Ammon's horn (tissue), 1 donor: ENCODE measurements around the gene NFIC.

Source experiments
- DNase-seq: peaks from one replicate; pipeline ENCODE4 v3.0.0-alpha.2; 2016; ENCODE audit warnings: low spot score

NFIC gene

DNA sequence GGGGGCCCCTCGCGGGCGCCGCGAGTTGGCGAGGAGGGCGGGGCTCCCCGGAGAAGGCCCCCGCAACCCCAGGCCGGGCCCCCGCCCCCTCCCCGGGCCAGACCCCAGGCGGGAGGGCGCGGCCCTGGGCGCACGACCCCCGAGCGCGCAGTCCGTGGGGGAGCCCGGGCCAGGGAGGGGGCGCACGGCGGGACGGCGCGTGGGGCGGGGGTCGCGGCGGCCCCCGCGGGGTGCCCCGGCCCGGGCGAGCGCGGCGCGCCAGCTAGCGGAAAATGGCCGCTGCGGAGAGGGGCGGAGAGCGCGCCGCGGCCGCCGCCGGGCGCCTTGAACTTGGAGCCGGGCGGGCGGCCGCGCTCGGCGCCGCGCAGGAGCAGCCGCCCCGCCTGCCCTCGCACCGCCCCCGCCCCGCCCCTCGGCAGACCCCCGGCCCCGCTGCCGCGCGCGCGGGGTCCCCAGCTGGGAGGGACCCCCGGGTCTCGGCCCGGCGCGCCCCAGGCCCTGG lies 6.4 kb upstream of the NFIC start:
- DNase-seq: no peak

DNA sequence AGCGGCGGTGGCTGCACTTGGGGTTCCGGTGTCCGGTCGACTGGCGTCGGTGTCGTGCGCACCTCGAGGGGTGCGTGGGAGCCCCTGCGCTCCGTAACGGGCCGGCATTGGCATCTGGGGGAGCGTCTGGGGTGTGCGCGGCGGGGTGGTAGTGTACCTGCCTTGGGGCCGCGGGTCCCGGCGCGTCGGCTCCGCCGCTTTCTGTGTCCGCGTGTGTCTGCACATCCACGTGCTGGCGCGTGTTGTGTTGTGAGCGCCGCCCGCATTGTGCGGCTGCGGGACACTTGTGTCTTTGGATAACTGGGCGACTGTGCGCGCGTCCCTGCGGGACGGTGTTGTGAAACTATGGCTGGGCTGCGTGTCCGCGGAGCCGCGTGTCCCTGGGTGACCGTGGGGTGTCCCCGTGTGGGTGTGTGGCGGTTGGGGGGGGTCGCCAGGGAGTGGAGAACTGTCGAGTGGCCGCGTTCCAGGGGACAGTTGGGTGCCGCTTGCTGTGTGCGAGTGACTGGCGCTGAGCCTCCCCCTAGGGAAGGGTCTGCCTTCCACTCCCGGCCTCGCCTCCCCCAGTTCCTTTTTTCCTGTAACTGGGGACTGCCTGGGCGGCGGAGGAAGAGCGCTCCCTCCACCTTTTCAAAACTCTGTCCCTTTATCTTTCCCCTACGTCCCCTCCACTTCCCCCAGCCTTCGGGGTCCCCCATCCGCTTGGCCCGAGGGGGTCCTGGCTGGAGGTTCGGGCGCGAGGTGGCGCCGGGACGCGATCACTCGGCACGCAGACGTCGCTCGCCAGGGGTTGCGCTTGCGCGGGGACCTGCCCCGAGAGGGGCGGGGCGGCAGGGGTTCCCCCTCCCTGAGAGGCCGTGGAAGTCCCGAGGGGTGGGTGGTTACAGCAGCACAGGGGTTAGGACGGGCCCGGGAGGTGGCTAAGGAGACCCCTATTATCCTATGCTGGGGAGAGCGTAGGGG lies 5.7 kb upstream of the NFIC start:
- DNase-seq: peak; percentile 81

DNA sequence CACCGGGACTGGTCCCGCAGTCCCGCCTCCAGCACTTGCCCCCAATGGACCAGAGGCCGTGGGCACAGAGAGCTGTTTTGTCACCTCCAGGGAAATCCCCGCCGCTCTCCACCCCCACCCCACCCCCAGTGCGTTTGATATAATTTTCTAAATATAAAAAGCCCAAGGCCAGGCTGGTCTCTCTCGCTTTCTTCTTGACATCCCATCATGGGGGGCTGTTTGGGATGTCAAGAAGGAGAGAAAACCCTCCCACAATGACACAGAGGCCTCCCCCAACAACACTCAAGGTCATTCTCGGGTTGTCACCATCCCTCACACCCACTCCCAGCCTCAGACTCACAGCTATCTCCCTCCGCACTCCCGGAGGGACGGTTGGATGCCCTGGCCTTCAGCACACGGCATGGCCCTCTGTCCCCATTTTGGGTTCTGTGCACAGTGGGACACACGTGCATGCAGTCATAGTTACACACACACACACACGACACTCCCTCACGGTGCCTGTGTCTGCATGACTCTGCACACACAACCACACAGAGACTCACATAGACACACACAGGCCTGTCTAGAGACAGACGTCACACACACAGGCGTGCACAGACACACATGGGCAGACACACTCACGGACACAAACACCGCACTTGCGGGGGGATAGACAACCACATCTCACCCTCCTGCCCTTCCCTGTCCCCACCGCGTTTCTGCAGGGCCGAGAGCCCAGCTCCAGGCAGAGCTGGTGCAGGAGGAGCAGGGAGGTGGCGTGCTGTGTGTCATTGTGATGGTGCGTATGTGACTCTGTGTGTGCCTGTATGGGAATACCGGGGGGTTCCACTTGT lies 4.8 kb upstream of the NFIC start:
- no peak for DNase-seq

DNA sequence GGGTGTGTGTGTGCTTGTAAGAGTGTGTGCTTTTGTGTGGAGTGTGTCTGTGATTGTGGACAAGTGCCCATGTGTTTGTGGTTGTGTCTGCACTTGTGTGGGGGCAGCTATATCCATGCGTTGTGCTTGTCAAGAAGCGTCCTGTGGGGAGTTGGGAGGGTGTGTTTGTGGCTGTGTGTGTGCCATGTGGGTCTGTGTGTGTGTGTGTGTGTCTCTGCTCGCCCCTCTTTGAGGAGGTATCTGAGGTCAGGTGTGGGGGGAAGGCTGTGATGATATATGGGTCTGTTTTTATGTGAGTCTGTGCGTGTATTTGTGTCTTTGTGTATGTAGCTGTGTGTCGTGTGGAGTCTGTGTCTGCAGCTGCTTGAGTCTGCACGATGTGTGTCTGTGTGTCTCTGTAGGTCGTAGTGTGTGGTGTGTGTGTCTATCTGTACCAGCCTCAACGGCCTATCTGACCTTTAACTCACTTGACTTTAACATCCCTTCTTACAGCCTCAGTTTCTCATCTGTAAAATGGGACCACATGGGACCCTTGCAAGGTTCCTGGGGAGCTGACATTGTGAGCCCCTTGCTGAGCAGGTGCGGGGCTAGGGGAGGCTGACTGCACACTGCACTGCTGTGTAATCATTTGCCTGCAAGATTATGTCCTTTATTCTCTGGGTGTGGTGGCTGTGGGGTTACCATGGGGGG lies 4.0 kb upstream of the NFIC start:
- DNase-seq: no peak

DNA sequence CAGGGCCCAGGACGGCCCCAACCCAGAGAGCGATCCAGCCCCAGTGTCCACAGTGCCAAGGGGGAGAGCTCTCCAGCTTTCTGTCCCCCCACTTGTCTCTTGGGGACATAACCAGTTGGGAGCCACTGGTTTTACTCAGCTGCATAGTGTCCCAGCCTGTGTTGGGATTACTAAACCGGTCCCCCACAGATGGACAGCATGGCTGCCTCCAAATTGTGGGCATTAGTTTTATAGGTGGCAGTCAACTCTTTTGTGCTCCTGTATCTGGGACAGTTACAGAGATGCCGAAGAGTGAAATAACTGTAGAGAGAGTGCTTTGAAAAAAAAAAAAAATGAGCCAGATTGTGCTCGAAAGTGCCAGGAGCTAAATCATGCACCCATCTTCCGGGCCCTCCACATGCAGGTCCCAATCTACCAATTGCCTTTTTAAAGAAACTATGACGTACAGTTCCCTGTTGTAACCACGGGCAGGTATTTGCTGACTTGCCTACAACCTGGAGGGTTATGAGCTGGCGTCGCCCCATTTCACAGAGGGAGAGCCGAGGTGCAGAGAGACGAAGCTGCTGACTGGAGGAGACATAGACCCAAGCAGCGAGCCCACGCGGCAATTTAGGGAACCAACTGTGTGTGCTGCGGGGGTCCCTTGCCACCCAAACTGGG lies 2.4 kb upstream of the NFIC start:
- DNase-seq: no peak

DNA sequence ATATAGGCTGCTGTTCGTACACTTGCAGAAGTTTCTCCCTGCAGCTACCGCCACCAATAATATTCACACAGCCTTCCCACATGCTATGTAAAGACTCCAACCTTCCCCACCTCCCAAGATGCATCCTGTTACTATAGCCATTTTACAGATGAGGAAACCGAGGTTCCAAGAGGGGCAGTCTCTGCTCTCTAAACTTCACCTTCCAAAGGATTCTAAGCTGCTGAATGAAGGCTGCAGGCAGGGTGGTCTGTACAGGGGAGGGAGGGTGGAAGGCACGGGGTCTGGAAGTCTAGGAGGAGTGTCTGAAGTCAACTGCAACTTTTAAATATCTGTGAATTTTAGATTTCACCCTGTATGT lies 1.9 kb upstream of the NFIC start:
- DNase-seq: no peak

DNA sequence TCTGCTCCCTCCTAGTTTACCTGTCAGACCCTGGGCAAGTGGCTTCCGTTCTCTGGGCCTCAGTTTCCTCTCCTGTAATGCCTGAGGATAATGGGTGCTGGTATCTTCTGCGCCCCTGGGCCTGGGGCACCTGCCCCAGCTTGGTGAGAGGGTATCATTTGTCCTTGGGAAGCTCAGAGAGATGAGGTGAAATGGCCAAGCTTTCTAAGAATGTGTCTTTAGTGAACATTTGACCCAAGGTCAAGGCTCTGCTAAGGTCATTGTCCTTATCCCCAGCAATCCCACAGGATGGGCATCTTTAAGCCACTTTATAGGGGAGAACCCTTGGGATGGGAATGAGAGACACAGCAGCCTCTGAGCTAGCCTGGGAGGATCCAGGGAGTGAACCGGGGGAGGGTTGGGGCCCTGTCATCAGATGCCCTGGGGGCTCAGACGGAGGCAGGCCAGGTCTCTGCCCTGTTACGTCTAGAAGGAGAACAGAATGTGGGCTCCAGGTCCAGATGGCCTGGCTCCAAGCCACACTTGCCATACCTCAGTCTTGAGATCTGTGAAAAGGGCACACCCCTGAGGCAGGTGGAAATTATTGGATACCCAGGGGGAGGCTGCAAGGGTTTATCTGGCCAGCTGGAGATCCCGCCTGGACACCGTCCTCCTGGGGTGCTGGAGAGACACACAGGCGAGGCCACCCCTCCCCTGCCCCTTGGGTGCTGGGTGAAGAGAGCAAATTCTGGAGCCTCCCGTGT lies 1.1 kb upstream of the NFIC start:
- no peak for DNase-seq

DNA sequence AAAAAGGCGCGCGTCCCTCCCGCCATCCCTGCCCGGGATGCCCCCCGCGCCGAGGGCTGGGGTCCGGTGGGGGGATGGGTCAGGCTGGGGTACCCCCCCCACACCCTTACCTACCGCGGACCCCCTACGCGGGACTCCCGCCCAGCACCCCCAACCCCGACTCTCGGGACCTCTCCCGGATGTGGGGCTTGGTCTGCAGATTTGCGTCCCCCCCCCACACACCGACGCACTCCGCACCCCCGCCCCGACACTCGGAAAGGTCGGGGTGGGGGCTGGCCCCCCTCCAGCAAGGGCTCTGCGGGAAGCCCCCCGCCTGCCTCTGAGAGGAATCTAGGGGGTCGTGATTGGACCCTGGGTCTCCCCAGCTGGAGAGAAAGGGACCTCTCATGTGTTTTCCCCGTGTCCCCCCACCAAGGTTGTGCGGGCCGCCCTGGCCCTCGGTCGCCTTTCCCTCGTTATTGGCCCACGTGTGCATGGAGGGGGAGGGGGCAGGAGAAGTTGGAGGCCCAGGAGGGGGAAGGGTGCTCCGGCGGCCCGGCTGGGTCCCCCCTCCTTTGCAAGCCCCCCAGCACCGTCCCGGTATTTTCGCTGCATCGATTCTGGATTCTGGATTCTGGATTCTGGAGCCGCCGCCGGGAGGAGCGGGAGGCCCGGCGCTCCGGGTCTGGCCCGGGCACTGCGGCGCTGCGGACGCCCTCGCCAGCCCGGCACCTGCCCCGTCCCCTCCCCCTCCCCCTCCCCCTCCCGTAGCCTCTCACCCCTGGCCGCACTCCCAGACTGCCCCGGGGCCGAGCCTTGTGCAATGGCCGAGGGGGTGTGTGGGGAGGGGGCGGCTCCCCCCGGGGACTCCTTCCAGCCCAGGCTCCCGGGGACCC lies 607 bp downstream of the NFIC start:
- DNase-seq: no peak

DNA sequence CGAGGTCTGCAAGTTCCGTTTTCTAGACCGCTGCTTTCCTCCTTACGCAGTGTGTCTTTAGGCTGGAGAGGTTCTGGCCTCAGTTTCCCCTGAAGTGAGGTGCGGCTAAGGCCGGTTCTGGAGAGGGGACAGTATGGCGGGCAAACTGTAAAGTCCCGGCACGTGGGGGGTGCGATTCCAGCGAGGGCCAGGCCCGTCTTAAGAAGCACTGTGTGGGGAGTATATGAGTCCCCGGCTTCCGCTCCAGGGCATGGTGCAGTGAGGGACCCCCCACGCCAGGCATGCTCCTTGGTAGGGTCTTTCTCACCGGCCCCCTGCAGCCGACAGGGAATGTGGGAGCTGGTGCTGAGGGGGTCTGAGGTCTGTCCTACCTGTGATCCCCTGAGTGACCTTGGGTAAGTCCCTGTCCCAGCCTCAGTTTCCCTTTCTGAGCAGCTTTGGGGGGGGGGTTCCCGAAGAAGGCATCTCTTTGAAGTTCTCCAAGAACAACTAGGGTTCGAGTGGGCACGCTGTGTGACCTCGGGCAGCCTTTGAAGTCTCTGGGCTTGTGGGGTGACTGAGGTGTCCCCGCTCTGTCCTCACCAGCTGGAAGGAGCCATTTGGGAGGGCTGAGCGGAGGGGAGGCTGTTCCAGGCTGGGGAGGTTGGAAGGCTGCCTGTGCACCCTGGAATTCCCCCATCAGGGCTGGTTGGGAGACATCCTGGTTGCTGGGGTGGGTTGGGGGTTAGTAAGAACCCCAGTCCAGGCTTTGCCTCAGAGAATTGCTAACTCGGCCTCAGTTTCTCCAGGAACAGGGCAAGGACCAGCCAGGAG lies 1.5 kb downstream of the NFIC start:
- no peak for DNase-seq

DNA sequence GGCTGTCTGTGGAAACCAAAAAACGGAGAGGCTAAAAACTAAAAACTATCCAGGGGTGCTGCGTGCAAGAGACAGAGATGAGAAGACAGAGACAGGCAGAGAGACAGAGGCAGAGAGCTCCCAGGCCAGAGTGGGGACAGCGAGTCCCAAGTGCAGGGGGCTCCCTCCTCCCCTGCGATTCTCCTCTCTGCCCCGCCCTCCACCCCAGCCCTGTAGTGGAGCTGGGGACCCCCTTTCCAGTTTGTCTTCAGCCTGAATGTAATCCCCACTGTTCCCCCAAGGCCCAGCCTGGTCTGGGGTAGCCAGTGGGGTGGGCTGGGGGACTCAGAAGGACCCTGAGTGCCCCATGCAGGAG lies 2.0 kb downstream of the NFIC start:
- DNase-seq: no peak

DNA sequence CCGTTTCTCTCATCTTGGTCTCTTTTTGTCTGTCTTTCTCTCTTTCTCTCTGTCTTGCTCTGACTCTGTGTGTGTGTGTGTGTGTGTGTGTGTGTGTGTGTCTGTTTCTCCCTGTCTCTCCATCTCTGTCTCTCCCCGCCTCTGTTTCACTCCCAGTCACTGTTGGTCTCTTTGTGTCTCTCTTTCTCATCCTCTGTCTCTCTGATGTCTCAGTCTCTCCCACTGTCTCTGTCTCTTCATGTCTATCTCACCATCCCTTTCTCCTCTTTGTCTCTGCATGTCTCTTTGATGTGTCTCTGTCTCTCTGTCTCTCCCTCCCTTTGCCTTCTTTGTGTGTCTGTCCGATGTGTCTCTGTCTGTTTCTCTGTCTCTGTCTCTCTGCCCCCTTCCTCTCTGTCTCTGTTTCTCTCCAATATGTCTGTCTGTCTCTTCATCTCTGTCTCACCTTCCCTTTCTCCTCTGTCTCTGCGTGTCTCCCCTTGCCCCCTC lies 2.5 kb downstream of the NFIC start:
- DNase-seq: no peak

DNA sequence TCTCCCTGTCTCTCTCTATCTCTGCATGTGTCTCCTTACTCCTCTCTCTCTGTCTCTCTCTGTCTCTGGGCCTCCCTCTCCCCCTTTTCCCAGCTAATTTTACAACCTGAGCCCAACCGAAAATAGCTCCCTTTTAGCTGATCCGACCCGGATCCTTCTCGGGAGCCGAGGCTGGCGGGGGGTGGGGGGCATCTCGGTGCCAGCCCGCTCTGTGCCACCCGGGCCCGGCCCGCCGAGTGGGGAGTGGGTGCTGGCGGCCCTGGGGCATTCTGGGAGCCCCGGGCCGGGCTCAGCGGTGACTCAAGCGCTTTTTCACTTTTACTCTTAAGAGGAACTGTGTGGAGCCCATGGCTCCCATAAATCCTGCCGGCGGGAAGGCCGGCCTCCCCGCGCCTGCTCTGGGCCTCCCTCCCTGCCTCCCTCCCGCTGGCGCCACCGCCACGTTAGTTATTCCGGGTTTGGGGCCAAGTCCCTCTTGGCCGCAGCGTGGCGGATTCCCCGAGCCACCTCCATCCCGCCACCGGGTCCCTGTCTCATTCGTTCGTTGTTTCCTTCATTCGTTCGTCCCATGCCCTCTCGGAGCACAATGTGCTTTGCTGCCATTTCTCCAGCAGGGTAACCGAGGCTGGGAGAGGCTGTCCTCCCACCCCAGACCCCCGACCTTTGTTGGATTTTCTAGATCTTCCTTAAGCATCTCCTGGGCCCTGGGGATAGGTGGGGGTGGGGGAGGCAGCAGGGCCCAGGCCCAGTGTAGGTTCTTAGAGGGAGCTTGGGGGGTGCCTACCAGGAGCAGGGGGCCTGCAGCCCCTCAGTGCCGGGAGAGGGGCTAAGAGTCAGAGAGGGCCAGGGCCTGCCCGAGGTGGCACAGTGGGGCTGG lies 3.2 kb downstream of the NFIC start:
- no peak for DNase-seq

DNA sequence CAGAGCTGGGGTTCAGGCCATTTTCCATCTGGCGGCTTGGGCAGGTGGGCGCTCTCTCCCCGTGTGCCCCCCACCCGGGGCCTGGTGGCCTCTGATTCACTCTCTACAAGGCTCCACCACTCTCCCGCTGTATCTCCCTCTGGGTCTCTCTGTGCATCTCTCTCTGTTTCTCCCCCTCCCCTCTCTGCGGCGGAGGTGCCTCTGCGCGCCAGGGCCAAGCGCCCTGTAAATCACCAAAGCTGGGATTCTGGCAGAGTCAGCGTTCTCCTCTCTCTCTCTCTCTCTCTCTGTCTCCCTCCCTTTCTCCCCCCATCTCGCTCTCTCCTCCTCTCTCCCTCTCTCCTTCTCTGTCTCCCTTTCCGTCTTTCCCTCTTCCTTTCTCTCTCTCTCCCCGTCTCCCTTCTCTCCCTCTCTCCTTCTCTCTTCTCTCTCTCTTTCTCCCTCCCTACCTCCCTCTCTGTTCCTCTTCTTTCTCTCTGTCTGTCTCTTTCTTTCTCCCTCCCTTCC lies 3.9 kb downstream of the NFIC start:
- DNase-seq: no peak

DNA sequence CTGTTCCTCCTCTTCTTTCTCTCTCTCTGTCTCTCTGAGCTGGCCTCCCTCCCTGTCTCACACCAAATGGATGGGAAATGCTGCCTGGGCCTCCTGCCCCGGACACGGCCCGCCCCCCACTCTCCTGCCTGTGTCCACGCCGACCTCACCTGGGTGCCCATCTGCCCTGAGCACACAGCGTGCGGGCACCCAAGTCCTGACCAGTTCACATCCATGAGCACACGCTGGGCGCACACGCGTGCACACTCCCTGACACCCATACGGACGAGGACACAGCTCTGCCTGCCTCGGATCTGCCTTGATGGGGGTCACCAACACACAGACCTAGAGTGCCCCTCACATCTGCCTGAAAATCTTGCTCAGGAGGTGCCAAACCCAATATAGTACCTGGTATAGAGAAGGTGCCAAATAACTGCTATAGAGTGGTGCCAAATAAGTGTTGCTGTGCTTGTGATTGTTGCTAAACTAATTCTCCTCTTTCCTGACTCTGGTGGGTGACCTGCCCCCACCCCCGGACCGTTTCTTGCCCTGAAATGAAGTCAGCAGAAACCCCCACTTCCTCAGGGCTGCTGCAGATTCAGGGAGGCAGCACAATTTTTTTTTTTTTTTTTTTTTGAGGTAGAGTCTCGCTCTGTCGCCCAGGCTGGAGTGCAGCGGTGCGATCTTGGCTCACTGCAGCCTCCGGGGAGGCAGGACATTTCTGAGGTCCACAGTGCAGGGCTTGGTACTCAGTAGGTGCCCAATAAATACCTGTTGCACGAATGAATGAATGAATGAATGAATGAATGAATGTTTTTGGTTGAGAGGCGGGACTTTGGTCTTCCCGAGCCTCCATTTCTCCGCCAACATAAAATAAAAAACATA lies 4.6 kb downstream of the NFIC start:
- no peak for DNase-seq

DNA sequence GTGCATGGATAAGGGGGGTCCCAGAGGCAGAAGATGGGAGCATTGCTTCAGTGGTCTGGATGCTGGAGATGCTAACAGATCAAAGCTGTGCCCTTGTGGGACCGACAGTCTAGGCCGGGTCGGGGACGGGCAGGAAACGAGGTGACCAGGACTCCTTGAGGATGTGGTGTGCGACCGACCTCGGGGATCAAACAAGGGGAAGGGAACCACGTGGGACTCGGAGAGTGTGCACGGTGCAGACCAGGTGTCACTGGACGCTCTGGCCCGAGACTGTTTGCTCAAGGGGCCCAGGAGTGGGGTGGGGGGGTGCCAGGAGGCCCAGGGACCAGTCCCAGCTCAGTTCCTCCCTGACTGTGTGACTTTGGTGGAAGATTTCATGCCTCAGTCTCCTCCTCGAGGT lies 6.0 kb downstream of the NFIC start:
- DNase-seq: no peak

DNA sequence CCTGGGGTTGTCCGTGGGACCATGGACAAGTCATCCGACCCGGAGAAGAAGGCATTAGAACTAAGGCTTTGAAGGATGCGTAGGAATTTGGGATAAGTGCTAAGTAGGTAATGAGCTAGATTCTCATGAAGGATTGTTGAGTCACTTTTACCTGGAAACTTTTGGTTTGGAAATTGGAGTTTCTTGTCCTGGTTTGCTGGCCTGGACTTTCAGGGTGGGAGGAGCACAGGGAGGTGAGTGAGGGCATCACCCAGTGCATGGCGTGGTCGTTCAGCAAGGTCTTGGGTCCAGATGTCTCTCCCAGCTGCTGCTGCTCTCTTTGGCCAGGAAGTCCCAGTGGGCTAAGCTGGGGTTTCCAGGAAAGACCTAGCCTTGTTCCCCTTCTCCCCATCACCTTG lies 7.6 kb downstream of the NFIC start:
- no peak for DNase-seq
